Measurements from ENCODE around the gene WDR1.

Gene WDR1

DNA sequence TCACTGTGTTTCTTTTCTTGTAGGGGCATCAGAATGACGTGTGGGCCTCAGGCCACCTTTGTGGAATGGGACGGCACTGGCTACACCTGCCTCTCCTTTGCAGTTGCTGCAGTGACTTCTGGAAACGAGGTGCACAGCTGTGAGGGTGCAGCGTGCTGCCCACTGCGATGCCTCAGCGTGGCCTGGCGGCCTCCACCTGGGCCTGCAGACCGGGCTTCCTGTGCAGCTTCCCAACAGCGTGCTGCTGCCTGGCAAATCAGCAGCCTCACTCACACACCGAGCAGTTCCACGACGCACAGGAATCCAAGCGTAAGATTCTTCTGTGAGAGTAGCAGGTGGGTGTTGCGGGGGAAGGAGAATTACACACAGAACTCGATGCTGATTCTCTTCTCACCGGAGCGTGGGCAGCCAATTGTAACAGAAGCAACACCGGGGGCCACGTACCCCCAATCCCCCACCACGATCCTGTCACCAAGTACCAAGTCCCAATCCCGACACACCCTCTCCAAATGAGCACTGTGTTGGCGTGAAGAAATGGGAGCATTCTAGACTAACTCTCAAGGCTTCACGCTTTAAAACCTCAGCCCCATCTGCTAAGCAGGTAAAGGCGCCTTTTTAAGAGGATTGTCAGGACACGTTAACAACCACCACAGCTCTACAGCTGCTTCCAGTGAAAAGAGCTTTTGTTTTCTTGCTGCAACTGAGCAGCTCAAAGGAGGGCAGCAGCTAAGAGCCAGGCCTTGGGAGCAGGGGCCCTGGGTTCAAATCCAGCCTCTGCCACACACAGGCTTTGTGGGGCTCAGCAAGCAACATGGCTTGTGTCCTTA, 16.9 kb downstream of the WDR1 start:
- DNase-seq (ENCODE audit: low read depth): peak; percentile 61

DNA sequence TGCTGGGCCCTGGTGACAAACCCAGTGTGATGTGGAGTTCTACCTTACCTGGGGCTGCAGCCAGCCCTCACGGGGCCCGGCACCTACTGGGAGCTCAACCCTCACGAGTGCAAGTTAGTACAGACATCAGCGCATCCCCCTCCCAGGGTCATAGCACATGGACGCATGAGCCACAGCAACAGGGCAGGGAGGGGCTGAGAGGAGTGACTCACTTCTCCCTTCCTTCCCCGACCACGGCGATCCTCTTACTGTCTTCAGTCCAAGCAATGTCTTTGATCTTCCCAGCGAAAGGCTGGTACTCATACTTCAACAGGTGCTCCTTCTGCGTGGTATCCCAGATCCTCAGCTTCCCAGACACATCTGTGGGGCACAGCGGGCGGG, 17.8 kb downstream of the WDR1 start:
- DNase-seq (ENCODE audit: low read depth): no peak

DNA sequence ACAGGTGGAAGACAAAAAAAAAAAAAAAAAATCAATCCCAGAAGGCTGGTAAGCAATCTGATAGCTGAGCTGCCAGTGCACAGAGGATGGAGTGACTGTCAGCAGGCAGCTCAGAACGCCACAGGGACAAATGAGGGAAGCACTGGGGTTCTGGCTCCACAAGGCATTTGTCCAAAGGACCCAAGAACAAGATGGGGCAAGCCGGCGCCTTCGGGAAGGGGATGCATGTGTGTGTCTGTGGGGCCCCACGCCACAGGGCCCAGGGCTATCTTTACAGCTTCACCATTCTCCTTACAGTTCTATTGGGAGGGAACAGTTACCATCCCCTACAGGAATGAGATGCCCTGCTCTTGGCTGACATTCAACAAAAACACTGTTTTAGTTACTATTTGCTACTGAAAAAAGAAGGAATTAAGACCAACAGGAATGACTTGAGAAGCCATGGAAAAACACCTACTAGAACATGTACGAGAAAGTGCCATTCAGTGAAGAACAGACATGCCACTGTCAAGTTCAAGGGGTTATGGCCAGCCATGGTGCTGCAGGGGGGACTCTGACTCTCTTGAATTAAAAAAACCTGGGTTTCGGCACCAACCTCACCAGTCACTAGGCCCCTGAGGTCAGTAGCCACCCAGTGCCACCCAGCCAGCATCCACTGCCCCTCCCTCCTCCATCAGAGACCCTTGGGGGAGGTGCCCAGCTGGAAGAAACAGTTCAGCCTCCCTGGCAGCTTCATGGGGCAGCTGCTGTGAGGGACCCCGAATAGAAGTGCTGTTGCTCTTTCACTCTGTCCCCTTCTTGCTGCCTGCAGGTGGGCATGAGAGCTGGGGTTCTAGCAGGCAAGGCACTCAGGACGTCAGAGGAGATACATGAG, 18.5 kb downstream of the WDR1 start:
- no peak for DNase-seq (ENCODE audit: low read depth)

DNA sequence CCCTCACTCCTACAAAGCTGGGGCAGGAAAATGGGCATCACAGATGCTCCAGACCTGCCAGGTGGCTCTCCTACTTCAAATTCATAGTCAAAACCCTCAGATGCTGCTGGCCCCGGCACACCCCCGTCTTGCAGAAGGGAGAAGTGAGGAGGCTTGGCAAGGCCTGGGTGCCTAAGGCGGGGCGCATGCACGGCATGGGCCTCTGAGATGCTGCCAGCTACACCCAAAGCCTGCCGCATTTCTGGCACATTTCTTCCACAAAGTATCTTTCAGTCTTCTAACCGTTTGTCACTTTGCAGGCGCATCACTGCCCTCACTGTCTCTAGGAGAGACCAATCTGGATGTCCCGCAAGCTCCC, 19.6 kb downstream of the WDR1 start:
- no peak for DNase-seq (ENCODE audit: low read depth)

DNA sequence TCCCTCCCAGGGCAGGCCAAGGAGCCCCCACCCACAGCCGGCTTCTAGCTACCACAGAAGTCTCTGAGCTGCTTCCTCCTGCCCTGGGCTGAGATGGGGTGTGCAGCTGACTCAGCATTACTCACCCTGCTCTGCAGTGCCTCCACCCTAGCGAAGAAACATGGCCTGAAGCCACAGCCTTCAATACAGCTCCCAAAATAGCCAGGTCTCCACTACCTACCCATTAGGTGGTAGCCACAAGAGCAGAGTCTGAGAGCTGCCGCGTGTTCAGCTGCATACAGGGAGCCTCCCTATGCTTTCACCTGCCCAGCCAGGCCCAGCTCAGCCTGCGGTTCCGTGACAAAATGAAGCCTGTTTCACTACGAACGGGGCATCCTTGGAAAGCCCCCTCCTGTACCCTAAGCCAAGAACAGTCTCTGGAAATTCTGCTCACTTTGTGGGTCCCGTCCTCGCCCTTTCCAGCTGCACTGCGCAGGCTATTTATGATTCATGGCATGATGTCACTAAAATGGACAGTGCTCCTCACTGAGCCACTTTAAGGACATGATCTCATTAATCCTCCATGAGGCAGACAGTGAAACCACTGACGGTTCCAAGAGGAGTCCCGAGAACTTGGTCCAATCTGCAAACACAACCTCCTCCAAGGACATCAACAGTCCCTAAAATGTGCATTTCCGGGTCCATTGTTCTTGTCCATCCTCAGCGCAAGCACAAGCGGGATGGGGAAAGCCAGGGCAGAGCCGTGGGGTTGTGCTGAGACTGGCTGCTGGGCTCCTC, 20.2 kb downstream of the WDR1 start:
- peak; percentile 85 for DNase-seq (ENCODE audit: low read depth)

DNA sequence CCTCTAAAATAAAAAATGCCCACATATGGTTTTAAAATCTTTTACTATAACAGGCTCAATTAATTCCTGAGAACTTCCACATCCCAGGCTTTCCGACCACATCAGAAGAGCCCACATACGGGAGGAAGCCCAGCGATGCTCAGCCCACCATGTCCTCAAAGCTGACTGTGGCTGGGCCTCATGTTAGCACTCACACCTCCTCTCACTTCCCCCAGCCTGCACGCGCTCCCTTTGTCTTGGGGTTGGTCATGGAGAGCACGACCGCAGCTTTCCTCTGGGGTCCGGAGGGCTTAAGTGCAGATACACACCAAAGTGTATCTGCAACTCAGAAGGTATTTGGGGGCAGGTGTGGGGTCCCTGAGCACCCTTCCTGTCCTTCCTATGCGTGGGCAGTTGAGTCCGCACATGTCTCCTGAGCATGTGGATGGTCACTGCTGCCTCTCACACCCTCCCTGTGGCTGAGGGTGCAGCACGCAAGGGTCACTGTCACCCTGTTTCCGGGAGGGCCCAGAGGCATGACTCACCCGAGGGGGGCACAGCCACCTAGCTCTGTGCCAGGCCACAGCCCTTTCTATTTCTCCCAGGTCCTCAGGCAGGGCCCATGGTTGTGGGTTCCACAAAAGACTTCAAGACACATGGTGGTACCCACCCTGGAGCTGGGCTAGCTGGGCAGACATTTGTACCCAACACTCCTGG, 21.2 kb downstream of the WDR1 start:
- DNase-seq (ENCODE audit: low read depth): no peak

DNA sequence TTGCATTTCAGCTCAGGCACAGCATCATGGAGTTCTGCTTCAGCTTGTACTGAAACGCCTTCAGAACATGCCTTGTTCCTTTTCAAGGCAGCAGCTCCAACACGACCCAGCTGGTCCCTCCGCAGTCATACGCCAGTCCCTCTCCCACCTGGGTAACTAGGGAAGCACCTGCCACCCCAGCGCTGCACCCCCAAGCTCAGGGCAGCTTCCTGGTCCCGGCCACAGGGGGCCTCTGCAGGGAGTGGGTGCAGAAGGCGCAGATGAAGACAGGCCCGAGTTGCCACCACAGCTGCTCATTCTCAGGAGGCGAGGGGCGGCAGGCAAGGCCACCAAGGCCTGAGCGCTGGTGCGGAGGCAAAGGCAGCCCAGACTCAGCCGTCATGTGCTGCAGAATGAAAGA, 21.8 kb downstream of the WDR1 start:
- DNase-seq (ENCODE audit: low read depth): no peak

- no peak for DNase-seq (ENCODE audit: low read depth)
These were observed 22.6 kb downstream of the WDR1 start for GRCh38 chr4:10093801-10094552.

DNA sequence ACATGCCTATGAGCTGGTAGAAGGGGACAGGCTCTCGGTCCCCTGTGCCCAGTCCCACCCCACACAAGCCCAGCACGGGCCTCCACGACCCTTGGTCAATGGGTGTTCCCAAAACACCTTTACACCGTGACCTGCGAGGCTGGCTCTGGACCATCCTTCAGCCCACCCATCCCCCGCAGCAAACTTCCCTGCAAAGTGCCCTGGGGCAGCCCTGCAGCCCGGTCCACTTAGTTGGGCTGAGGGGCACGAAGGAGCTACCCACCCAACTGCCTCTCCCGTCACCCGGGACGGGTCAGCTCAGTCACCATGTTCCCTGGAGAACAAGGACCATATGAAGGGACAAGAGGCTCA, 23.4 kb downstream of the WDR1 start:
- no peak for DNase-seq (ENCODE audit: low read depth)

DNA sequence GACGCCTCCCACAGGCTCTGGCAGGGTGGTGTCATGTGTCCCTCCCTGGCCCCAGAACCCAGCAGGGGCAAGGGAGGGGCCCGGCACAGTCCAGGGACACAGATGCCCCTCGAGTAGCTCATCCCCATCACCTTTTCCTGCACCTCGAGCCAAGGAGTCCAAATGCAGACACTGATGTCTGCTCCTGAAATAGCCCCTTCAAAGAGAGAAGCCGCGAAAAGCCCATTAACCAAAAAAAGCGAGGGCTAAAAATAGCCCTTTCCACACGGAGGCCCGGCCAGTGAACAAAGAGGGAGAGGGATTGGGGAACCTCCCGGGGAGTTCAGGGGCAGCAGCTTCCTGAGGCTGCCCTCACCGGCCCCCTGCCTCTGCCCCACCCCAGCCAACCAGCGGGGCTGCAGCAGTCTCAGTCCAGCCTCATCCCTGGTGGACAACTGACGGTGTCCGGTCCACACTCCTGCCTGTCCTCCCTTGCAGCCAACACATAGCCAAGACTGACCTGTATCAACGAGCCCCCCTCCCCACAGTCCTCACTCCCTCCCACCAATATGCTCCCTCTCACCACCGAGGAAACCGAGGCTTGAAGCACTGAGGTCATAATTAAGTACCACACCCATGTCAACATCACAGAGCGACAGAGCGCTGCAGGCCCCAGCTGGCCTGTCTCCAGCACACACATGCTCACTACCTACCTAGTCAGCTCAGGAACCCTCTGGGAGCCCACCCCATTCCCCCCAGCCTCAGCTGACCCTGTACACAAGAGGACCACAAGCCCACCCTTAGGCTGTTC, 23.9 kb downstream of the WDR1 start:
- DNase-seq (ENCODE audit: low read depth): no peak

GRCh38 chr4:10091531-10092181, 24.9 kb downstream of the WDR1 start:
- DNase-seq (ENCODE audit: low read depth): no peak

DNA sequence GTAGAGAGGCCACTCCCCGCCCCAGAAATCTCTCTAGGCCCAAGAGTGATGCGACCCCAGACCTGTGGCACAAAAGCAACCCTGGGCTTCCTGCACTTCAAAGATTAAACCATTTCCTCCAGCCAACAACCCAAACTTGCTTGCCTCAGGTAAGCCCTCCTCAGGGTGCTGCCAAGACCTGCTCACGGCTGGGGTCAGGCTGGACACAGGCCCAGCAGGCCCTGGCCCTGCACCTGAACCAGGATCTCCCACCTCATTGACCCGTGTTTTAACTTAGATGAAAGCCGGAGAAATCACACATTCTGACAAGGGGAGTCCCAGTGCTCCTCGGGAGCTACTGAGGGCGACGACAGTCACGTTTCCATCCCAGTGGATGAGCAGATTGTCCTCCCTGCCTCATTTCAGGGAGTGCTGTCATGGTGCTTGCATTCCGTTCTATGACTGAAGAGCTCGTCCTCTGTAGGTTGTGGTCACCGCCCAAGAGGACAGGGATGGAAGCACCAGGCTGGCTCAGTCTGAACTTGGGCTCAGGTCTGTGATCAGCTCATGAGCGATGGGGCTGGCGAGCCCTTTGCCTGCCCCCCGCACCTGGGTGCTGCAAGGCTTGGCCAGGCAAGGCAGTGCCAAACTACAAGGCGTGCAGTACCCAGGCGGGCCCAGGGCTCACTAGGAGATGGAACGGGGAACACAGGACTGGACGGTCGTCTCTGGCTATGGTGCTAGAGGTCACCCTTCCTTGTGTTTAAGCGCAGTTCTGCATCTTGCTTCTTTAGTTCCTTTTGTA, 25.9 kb downstream of the WDR1 start:
- no peak for DNase-seq (ENCODE audit: low read depth)

GRCh38 chr4:10089346-10089745, 27.3 kb downstream of the WDR1 start:
- DNase-seq (ENCODE audit: low read depth): no peak

DNA sequence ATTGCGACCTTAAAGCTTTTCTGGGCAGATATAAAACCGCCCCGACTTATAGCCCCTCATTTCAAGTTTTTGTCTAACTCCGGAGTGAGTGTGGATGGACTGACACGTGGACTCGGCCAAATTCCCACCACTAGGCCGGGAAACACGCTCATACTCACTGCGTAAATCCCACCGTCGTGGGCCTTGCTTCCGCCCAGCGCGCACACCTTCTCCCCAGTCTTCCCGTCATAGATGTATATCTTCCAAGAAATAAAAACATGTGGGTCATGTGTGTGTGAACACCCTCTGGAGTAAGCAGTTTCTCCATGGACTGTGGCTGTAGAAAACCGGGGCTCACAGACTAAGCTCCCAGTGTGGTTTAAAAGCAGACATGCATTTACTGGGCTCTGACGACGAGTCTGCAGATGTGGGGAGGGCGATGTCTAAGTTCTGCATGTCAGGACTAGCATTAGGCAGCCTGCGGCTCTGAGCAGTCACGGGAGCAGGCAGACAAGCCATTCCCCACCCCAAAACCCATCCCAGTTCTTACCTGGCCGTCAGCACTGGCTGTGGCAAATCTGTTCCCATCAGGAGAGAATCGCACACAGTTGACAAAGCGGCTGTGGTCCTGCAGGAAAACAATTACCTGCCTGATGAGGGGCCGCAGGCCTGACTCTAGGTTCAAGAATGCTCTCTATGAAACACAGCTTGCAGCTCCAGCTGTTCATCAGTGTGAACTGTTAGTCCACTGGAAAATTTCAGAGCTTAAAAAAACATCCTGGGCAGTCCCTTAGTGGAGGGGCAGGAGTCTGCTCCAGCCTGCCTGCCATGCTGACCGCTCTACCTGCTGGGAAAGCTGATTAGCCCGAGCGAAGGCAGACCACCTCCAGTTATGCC, 28.2 kb downstream of the WDR1 start:
- no peak for DNase-seq (ENCODE audit: low read depth)

- no peak for DNase-seq (ENCODE audit: low read depth)
These were observed 29.3 kb downstream of the WDR1 start for GRCh38 chr4:10087152-10087791.

GRCh38 chr4:10086506-10087120, 30.0 kb downstream of the WDR1 start:
- no peak for DNase-seq (ENCODE audit: low read depth)

GRCh38 chr4:10085828-10086505, 30.6 kb downstream of the WDR1 start:
- no peak for DNase-seq (ENCODE audit: low read depth)
